Astrocyte (in vitro differentiated cells and primary cell): ENCODE data around the gene C1orf174. TPM values are rescaled to one million over a fixed set of nuclear protein-coding genes. Genes with fewer than 3 reads are reported as not detected.

Source experiments
- DNase-seq: peaks from one replicate; pipeline ENCODE4 v3.0.0-alpha.2; 2010; ENCODE audit warnings: low read depth
- FAIRE-seq: peaks from 2 replicates; lab custom pipeline; 2011; peaks lifted over from hg19 to GRCh38; lab: Jason Lieb, UNC
- H2AFZ ChIP-seq: 2 replicates; pipeline ENCODE4 v1.6.0; 2012; ENCODE audit warnings: low read depth, low read length, inconsistent platforms
- H3K27ac ChIP-seq: 2 replicates; pipeline ENCODE4 v1.5.1; 2011; ENCODE audit warnings: low read depth, low read length, inconsistent platforms
- H3K27me3 ChIP-seq: 2 replicates; pipeline ENCODE4 v1.6.0; 2011; ENCODE audit warnings: low read length, inconsistent platforms; ENCODE audit not compliant: insufficient read depth
- H3K36me3 ChIP-seq: 2 replicates; pipeline ENCODE4 v1.5.1; 2011; ENCODE audit warnings: low read length, inconsistent platforms; ENCODE audit not compliant: insufficient read depth
- H3K4me1 ChIP-seq: 2 replicates; pipeline ENCODE4 v1.5.1; 2011; ENCODE audit warnings: low read length, inconsistent platforms; ENCODE audit not compliant: insufficient read depth
- H3K4me2 ChIP-seq: 2 replicates; pipeline ENCODE4 v1.6.0; 2012; ENCODE audit warnings: low read length, inconsistent platforms
- H3K4me3 ChIP-seq: 2 replicates; pipeline ENCODE4 v1.5.1; 2011; ENCODE audit warnings: low read depth, mild to moderate bottlenecking, low read length, inconsistent platforms; ENCODE audit not compliant: insufficient read depth
- H3K79me2 ChIP-seq: 2 replicates; pipeline ENCODE4 v1.6.0; 2012; ENCODE audit warnings: mild to moderate bottlenecking, low read length, inconsistent platforms; ENCODE audit not compliant: insufficient read depth
- H3K9ac ChIP-seq: 2 replicates; pipeline ENCODE4 v1.6.0; 2012; ENCODE audit warnings: mild to moderate bottlenecking, low read length, inconsistent platforms
- H3K9me3 ChIP-seq: 2 replicates; pipeline ENCODE4 v1.5.1; 2012; ENCODE audit warnings: low read depth, mild to moderate bottlenecking, low read length, inconsistent platforms; ENCODE audit not compliant: insufficient read depth
- H4K20me1 ChIP-seq: 2 replicates; pipeline ENCODE4 v1.6.0; 2012; ENCODE audit warnings: low read length, inconsistent platforms; ENCODE audit not compliant: insufficient read depth
- H3K27ac Mint-ChIP-seq: one replicate; pipeline ENCODE4 v1.8.0; 2021; ENCODE audit warnings: mild to moderate bottlenecking, mixed read lengths; ENCODE audit not compliant: unreplicated experiment
- H3K27me3 Mint-ChIP-seq: one replicate; pipeline ENCODE4 v1.8.0; 2021; ENCODE audit warnings: low read depth, mixed read lengths; ENCODE audit not compliant: unreplicated experiment
- H3K36me3 Mint-ChIP-seq: one replicate; pipeline ENCODE4 v1.8.0; 2021; ENCODE audit warnings: low read depth, mixed read lengths; ENCODE audit not compliant: unreplicated experiment
- H3K4me1 Mint-ChIP-seq: one replicate; pipeline ENCODE4 v1.8.0; 2021; ENCODE audit warnings: low read depth, mixed read lengths; ENCODE audit not compliant: unreplicated experiment
- H3K4me3 Mint-ChIP-seq: one replicate; pipeline ENCODE4 v1.8.0; 2021; ENCODE audit warnings: mild to moderate bottlenecking, moderate library complexity, mixed read lengths; ENCODE audit not compliant: unreplicated experiment
- H3K9me3 Mint-ChIP-seq: one replicate; pipeline ENCODE4 v1.8.0; 2021; ENCODE audit warnings: mild to moderate bottlenecking, mixed read lengths; ENCODE audit not compliant: unreplicated experiment
- EZH2 ChIP-seq: IDR thresholded peaks from 2 replicates; pipeline ENCODE4 v1.6.1; 2012; ENCODE audit warnings: mild to moderate bottlenecking, low read length, inconsistent platforms; ENCODE audit not compliant: insufficient read depth
- total RNA-seq: library from RNA; stranded (reverse); gene quantifications from 2 replicates; pipeline ENCODE4 v1.2.1, GENCODE V29; 2021
- TF ChIP-seq, protein P1 (sequence below): IDR thresholded peaks from 2 replicates; pipeline ENCODE4 v1.5.1; 2011; ENCODE audit warnings: low read depth, mild to moderate bottlenecking, inconsistent platforms, low read length, moderate library complexity; ENCODE audit not compliant: insufficient read depth

The C1orf174 gene
- total RNA-seq, 1 donor from 2014 or later: 26.1 TPM

GRCh38 chr1:3881193-3881480, 18.9 kb downstream of the C1orf174 start:
- H3K27me3 ChIP-seq: no peaks in the 10 kb centered on the region
- no peaks in the 10 kb centered on the region for H3K4me1 Mint-ChIP-seq
- H3K4me1 ChIP-seq: no peaks in the 10 kb centered on the region
- no peak overlapping the region for H3K4me3 ChIP-seq
- no peak overlapping the region for H2AFZ ChIP-seq
- H3K9ac ChIP-seq: no peak overlapping the region
- H3K9me3 ChIP-seq: no peaks in the 10 kb centered on the region
- no peak for FAIRE-seq
- H3K4me3 Mint-ChIP-seq: no peak overlapping the region
- DNase-seq: no peak
- H3K36me3 Mint-ChIP-seq: peaks cover 38% of the 10 kb centered on the region
- peaks cover 7% of the 10 kb centered on the region for H3K36me3 ChIP-seq
- H3K4me2 ChIP-seq: no peak overlapping the region
- H3K27ac Mint-ChIP-seq: no peak overlapping the region
- no peaks in the 10 kb centered on the region for H3K27me3 Mint-ChIP-seq
- no peaks in the 10 kb centered on the region for H3K79me2 ChIP-seq
- no peak overlapping the region for H3K27ac ChIP-seq
- TF ChIP-seq EZH2: no peak
- TF ChIP-seq, protein P1, sequence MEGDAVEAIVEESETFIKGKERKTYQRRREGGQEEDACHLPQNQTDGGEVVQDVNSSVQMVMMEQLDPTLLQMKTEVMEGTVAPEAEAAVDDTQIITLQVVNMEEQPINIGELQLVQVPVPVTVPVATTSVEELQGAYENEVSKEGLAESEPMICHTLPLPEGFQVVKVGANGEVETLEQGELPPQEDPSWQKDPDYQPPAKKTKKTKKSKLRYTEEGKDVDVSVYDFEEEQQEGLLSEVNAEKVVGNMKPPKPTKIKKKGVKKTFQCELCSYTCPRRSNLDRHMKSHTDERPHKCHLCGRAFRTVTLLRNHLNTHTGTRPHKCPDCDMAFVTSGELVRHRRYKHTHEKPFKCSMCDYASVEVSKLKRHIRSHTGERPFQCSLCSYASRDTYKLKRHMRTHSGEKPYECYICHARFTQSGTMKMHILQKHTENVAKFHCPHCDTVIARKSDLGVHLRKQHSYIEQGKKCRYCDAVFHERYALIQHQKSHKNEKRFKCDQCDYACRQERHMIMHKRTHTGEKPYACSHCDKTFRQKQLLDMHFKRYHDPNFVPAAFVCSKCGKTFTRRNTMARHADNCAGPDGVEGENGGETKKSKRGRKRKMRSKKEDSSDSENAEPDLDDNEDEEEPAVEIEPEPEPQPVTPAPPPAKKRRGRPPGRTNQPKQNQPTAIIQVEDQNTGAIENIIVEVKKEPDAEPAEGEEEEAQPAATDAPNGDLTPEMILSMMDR: no peak
- peaks cover 14% of the 10 kb centered on the region for H3K9me3 Mint-ChIP-seq
- H4K20me1 ChIP-seq: no peaks in the 10 kb centered on the region

DNA sequence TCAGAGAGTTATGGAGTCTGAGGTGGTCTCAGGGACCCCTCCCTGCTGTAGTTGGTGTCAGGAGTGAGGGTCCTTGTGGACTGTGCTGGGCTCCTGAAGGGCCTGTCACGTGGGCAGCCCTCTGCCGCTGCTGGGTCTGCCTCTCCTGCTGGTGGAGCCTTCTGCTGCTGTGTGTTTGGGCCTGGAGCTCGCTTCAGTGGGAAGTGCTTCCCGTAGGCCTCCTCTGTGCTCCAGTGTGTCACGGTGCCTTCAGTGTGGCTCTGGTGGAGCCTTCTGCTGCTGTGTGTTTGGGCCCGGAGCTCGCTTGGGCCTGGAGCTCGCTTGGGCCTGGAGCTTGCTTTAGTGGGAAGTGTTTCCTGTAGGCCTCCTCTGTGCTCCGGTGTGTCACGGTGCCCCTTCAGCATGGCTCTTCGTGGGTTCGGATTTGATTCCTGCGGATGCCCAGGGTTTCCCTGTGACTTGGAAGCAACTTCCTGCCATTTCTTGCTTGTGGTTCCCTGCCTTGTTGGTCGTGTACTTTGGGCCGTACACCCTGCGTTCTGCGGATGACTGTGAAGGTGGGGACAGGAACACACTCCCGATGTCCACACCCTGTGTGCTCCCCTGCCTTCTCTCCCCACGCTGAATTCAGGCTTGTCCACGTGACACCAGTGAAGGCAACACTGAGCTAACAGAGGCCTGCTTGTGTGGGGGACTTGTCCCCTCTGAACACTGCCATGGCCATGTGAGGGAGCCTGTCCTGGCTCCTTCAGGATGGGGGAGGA, 19.5 kb downstream of the C1orf174 start:
- H3K4me1 Mint-ChIP-seq: no peaks in the 10 kb centered on the region
- Histone ChIP-seq H4K20me1 (no peaks in the 10 kb centered on the region), H3K27me3 (no peaks in the 10 kb centered on the region), H3K4me3 (no peak overlapping the region), H3K4me1 (no peaks in the 10 kb centered on the region), H3K36me3 (peaks cover 7% of the 10 kb centered on the region), H3K9me3 (no peaks in the 10 kb centered on the region), H3K79me2 (no peaks in the 10 kb centered on the region), H3K9ac (no peak overlapping the region), H3K27ac (no peak overlapping the region), H3K4me2 (no peak overlapping the region), H2AFZ (no peak overlapping the region)
- no peak overlapping the region for H3K27ac Mint-ChIP-seq
- DNase-seq: no peak
- TF ChIP-seq, protein P1: no peak
- TF ChIP-seq EZH2: no peak
- H3K4me3 Mint-ChIP-seq: no peak overlapping the region
- H3K27me3 Mint-ChIP-seq: no peaks in the 10 kb centered on the region
- peaks cover 14% of the 10 kb centered on the region for H3K9me3 Mint-ChIP-seq
- H3K36me3 Mint-ChIP-seq: peaks cover 41% of the 10 kb centered on the region
- no peak for FAIRE-seq

DNA sequence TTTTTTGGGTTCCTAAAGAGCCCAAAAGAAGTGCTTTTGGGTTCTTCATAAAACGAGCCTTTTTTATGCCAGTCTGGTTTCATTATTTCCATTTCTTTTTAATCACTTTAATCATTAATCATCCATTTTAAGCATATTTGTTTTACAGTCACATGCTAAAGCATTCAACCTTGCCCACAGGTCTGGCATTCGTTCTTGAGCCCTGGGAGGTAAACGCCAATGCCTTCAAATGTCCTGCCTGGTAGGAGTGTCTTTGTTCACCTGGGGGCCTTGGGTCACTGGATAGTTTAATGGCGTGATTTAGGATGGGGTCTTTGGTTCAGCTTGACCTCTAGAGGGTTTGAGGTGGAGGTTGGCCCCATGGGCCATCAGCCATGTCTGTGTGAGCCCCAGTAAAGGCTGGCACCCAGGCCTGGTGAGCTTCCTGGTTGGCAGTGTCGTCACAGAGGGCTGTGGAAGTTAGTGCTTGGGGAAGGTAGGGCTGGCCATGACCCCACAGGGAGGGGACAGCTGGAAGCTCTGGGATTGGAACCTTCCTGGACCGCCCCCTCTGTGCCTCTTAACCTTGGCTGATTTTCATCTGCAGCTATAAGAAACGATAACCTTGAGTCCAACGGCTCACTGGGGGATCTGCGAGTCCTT, 20.2 kb downstream of the C1orf174 start:
- Histone ChIP-seq H3K9me3 (no peaks in the 10 kb centered on the region), H3K4me2 (no peak overlapping the region), H3K79me2 (no peaks in the 10 kb centered on the region), H3K9ac (no peak overlapping the region), H3K4me1 (no peaks in the 10 kb centered on the region), H3K36me3 (peaks cover 5% of the 10 kb centered on the region), H4K20me1 (no peaks in the 10 kb centered on the region), H2AFZ (no peak overlapping the region), H3K4me3 (no peak overlapping the region), H3K27ac (no peak overlapping the region), H3K27me3 (no peaks in the 10 kb centered on the region)
- no peak overlapping the region for H3K4me3 Mint-ChIP-seq
- H3K4me1 Mint-ChIP-seq: no peaks in the 10 kb centered on the region
- H3K36me3 Mint-ChIP-seq: peaks cover 44% of the 10 kb centered on the region
- FAIRE-seq (no peak), DNase-seq (no peak)
- H3K9me3 Mint-ChIP-seq: peaks cover 14% of the 10 kb centered on the region
- no peak overlapping the region for H3K27ac Mint-ChIP-seq
- H3K27me3 Mint-ChIP-seq: no peaks in the 10 kb centered on the region
- TF ChIP-seq, protein P1: no peak
- TF ChIP-seq EZH2: no peak
